NCI-H1092 treated with DMSO at 0.1 percent for 48 hours (cell line): ENCODE results near the gene WFDC10A.
"Not testable (repeated sequence)": the region's sequence is repeated elsewhere in the genome, so short reads cannot be mapped to it uniquely, and the experiment has no call there.

Experiments
- DNase-seq: peaks from one replicate; lab custom pipeline; 2025; lab: John Stamatoyannopoulos, UW

The WFDC10A gene

DNA sequence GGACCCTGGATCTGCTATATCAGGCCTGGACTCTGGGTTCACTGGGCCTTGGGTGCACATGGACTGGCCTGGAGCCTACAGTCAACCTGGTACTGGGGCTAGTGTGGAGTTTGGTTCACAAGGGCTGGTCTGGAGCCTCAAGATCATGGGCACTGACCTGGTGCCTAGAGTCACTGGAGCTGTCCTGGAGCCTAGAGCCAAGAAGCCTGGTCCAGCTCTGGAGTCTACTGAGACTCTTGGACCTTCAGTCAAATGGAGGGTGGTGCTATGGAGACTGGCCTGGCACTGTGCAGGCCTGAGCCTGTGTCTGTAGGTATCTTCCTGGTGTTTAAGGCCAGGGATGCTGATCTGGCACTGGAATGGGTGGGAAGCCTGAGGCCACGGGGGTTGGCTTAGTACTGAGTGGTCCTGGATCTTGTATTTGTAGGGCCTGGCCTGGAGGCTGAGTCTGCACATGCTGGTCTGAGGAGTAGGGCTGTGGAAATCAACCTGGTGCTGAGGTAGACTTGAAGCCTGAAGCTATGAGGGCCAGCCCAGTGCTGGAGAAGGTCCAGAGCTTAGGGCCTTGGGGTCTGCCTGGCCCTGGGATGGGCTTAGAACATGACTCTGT, 18.0 kb downstream of the WFDC10A start:
- no peak for DNase-seq

DNA sequence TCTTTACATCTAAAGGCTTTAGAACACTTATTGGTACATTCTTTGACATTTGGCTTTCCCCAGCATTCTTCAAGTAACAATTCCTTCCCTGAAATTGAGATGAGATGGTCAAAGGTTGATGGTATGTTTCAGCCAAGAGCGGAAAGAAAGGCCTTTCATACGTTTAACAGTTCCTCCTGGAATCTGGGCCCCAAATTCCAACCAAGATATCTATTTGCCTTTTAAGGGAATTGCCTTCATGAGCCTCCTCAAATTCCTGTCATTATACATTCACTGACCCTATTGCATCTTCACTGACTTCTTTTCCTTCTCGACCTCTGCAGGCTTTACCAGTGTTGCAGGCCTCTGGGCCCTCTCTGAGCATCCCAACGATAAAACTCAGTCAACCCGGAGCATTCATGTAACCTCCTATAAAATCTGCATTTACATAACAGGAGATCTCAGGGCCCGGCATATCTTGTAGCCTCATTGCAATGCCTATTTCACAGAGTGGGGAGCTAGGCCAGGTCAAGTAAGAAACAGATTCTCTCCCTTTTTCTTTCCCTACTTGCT, 19.8 kb downstream of the WFDC10A start:
- no peak for DNase-seq

- DNase-seq, result not testable (repeated sequence)
These were observed 22.2 kb downstream of the WFDC10A start for GRCh38 chr20:45651726-45652125.

DNA sequence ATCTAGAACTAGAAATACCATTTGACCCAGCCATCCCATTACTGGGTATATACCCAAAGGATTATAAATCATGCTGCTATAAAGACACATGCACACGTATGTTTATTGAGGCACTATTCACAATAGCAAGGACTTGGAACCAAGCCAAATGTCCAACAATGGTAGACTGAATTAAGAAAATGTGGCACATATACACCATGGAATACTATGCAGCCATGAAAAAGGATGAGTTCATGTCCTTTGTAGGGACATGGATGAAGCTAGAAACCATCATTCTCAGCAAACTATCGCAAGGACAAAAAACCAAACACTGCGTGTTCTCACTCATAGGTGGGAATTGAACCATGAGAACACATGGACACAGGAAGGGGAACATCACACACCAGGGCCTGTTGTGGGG, 27.5 kb downstream of the WFDC10A start:
- DNase-seq, result not testable (repeated sequence)

- DNase-seq, result no peak
These were observed 40.6 kb downstream of the WFDC10A start, which contains the start of gene WFDC11 for GRCh38 chr20:45670139-45670538. Gene WFDC11, minus strand, starts transcription at chr20:45670239. Its CDS starts 19,639 bp downstream, at chr20:45650600.

DNA sequence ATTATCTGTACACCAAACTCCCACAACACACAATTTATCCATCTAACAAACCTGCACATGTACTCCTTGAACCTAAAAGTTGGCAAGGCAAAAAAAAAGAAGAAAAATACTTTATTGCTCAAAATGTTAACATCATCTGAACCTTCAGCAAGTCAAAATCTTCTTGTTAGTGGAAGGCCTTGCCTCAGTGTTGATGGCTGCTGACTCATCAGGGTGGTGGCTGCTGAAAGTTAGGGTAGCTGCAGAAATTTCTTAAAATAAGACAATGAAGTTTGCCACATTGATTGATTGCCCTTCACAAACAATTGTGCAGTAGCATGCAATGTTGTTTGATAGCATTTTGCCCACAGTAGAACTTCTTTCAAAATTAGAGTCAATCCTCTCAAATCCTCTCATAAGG, 43.2 kb downstream of the WFDC10A start:
- no peak for DNase-seq

GRCh38 chr20:45679650-45680049, 50.1 kb downstream of the WFDC10A start:
- DNase-seq, result no peak
